GM12865 (cell line): Measurements from ENCODE around the gene GTF2H1.
A peak's percentile ranks its signal among the peaks of the same experiment; 100 is the strongest.

Experiments used
- DNase-seq: peaks from one replicate; pipeline ENCODE4 v3.0.0; 2010; ENCODE audit warnings: low read depth
- H3K4me3 ChIP-seq: 2 replicates; pipeline ENCODE4 v1.5.1; 2011; ENCODE audit warnings: mild to moderate bottlenecking, low read depth, low read length, control low read depth
- TF ChIP-seq, protein P1 (sequence below): IDR thresholded peaks from 2 replicates; pipeline ENCODE4 v1.5.1; 2011; ENCODE audit warnings: low read length, control low read depth, low read depth, inconsistent platforms; ENCODE audit not compliant: insufficient read depth; ENCODE audit errors: missing control alignments

The GTF2H1 gene

DNA sequence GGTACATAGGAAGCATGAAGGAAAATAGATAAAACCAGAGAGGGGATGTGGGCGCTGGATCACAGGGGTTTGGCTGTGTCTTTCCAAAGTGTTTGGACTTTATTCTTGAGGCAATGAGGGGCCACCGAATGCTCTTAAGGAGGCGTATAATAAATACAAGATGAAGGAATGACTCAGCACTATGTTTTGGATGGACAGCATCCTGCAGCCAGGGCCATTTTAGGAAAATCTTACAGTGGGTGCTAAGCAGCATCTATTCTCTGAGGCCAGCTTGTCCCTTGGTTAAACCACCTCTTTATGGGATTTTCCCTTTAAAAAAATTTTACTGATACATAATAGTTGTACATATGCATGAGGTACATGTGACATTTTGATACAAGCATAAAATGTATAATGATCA, 67.7 kb downstream of the GTF2H1 start:
- no peak overlapping the region for H3K4me3 ChIP-seq
- DNase-seq: no peak
- TF ChIP-seq, protein P1, sequence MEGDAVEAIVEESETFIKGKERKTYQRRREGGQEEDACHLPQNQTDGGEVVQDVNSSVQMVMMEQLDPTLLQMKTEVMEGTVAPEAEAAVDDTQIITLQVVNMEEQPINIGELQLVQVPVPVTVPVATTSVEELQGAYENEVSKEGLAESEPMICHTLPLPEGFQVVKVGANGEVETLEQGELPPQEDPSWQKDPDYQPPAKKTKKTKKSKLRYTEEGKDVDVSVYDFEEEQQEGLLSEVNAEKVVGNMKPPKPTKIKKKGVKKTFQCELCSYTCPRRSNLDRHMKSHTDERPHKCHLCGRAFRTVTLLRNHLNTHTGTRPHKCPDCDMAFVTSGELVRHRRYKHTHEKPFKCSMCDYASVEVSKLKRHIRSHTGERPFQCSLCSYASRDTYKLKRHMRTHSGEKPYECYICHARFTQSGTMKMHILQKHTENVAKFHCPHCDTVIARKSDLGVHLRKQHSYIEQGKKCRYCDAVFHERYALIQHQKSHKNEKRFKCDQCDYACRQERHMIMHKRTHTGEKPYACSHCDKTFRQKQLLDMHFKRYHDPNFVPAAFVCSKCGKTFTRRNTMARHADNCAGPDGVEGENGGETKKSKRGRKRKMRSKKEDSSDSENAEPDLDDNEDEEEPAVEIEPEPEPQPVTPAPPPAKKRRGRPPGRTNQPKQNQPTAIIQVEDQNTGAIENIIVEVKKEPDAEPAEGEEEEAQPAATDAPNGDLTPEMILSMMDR: no peak

DNA sequence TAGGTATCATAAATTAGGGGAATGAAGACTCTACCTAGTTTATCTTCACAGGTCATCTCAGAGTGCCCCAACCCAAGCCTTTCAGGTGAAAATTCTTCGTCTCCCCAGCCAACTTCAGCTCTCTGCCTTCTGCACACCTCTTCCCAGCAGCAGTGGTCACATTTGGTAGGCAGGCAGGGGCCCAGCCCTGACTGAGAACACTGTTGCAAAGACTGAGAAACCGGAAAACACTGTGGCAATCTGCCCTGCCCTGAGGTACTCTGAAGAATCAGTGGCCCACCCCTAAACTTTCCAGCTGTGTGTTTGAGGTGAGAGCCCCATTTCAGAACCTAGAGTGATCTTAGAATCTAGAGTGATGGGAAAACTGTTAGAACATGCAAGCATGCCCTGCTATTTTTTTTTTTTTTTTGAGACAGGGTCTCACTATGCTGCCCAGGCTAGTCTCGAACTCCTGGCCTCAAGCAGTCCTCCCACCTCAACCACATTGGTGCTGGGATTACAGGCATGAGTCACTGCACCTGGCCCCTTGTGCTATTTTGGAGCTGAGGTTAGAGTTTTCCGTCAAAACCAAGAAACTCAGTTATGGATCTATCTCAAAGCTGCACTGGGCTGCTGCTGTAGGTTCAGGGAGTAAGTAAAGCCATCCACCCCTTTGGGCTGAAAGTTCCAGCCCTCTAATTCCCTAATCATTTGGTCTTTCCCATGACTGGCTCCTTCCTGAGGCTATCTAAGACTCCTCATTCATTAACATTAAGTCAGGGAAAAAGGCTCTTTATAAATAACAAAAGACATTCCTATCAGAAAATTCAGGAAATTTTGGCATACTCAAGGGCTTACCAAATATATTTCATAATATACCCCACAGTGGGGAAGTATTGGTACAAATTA, 70.3 kb downstream of the GTF2H1 start:
- TF ChIP-seq, protein P1: no peak
- no peak overlapping the region for H3K4me3 ChIP-seq
- peak; percentile 32 for DNase-seq

DNA sequence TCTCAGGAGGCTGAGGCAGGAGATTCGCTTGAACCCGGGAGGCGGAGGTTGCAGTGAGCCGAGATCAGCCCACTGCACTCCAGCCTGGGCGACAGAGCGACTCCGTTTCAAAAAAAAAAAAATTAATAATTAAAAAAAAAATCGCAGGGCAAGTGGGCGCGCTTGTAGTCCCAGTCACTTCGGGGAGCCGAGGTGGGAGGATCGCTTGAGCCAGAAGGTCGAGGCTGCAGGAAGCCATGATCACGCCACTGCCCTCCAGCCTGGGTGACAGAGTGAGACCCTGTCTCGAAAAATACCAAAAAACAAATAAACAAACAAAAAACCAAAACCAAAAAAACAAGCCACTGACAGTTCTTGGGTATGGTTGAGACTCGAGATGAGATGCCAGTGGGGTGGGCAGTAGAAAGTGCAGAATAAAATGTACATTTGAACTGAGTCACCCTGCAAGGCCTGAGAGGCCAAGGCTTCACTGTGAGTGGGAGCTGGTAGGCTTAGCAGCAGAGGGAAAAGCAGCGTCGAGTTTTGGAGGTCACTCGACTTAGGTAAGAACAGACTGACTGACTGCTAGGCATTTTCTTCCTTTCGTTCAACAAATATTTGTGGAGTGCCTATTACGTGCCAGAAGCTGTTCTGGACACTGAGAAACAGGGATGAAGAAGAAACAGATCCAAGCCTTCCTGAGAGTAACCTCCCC, 71.4 kb downstream of the GTF2H1 start:
- no peak for DNase-seq
- H3K4me3 ChIP-seq: peak overlapping the region; percentile 89
- TF ChIP-seq, protein P1: no peak

DNA sequence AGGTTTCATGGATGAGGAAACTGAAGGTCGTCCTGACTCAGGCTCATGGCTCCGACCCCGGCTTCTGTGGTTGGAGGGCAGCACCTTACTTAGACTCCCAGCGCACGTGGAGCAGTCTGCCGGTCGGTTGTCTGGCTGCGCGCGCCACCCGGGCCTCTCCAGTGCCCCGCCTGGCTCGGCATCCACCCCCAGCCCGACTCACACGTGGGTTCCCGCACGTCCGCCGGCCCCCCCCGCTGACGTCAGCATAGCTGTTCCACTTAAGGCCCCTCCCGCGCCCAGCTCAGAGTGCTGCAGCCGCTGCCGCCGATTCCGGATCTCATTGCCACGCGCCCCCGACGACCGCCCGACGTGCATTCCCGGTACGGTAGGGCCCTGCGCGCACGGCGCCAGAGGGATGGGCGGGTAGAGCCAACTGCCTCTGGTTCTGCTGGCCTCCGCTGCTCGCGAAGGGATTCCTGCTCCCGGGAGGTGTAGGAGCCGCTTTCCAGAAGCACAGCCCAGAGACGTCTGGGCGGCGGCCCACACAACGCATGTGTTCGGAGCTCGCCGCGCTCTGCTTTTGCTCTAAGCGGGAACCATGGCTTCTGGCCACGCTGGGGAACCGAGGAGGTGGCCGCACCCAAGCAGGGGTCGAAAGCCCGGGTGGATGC, 72.0 kb downstream of the GTF2H1 start, which contains the start of gene LDHA:
Gene LDHA (plus strand): TSS at position 289 of the 653 bp plus-strand sequence. CDS start 2,280 bp downstream, outside the sequence.
- TF ChIP-seq, protein P1: no peak
- peak; percentile 99 for DNase-seq
- peak within 1 kb of the TSS; percentile 89 for H3K4me3 ChIP-seq

DNA sequence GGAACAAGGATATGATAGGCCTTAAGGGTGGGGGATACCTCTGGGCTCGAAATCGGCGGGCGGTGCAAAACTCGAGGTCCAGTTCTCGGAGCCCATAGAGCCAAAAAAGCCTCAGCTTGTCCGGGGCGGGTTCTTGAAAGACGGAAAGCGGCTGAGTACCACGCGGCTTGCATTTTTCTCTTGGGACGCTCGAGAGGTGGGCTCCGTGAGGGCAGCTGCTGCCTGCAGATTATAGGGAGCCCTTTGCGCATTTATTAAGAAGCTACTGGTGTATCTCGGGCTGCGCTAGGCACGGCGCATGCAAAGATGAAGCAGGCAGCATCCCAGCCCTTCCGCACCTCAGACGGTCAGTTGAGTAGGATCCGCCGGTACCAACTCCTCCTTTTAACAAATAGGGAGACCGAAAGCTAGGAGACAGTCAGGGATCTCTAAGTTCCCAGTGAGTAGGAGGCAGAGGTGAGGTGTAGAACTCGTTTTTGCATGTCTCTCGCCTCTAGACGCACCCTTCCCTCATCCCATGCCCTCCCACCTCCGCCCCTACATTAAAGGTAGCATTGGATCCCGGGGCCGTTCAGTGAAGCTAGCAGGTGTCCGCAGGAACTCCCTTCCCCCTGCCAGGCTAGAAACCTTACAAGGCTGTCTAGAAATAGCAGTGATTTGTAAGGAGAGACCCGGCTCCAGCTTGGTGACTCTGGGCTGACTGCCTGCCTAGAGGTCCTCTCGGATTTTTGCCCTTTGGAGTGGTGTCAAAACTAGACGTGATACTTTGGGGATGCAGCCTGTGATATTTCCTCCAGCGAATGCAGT, 72.8 kb downstream of the GTF2H1 start:
- TF ChIP-seq, protein P1: no peak
- peak; percentile 39 for DNase-seq
- peak overlapping the region; percentile 89 for H3K4me3 ChIP-seq
